ENCODE data around the gene GRAMD2A.
A peak's percentile ranks its signal among the peaks of the same experiment; 100 is the strongest.

Gene GRAMD2A

DNA sequence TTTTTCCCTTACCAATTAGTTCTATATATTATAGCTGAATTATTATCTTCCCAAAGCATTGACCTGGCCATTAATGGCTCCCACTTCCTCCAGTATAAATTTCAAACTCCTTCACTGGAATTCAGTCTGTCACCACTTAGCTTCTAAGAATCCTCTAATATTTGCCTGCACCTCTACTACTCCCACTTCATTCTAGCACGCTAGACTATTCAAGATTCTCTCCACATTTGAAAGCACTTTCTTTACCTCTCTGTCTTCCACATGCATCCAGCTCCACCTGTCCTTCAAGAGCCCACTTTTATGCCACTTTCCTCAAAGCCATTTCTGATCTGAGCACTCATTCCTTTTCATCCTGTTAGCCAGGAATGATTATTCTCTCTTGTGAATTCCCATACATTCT lies 64.4 kb downstream of the GRAMD2A start:
- DNase-seq (ENCODE audit: low spot score) = no peak

DNA sequence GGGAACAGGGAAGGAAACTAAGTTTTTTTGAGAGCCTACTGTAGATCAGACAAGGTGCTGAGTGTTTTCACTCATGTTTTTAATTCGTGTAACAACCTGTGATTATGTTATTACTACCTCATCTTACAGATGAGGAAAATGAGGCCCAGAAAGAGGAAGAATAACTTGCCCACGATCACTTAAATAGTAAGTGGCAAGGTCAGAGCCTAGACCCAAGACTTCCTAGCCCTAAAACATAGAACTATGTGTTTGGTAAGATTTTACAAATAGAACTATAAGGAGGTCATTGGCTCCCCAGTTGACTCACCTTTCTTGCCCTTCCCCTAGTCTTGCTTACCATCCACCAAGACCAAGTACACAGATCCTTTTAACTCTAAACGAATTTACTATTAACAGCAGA lies 65.7 kb downstream of the GRAMD2A start:
- no peak for DNase-seq (ENCODE audit: low spot score)

DNA sequence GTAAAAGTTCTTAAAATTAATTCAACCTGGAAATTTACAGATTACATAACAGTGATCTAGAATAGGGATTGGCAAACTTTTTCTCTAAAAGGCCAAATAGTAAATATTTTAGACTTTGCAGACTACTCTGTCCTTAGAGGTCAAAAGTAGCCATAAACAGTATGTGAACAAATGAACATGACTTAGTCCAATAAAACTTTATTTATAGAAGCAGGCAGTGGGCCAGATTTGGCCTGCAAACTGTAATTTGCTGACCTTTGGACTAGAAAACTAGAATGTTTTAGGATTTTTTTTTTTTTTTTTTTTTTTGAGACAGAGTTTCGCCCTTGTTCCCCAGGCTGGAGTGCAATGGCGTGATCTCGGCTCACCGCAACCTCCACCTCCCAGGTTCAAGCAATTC lies 67.3 kb downstream of the GRAMD2A start:
- DNase-seq (ENCODE audit: low spot score) = no peak

GRCh38 chr15:72128359-72128758 lies 69.2 kb downstream of the GRAMD2A start:
- no peak for DNase-seq (ENCODE audit: low spot score)

DNA sequence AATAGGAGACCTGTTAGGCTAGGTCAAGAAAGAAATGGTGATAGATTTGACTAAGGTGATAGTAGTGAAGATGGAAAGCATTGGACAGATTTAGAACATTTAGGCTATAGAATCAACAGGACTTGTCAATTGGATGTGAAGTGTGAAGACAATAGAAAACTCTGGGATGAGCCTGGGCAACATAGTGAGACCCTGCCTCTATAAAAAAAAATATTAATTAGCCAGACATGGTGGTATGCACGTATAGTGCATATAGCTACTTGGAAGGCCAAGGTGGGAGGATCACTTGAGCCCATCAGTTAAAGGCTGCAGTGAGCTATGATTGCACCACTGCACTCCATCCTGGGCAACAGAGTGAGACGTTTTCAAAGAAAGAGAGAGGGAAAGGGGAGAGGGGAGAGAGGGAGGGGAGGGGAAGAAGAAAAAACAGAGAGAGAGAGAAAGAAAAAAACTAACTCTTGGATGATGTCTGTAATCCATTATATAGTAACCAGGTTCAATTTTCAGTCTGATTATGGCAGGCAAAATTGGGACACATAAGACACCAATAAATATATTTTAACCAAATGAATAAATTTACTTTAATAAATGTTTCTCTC lies 69.8 kb downstream of the GRAMD2A start:
- no peak for DNase-seq (ENCODE audit: low spot score)

DNA sequence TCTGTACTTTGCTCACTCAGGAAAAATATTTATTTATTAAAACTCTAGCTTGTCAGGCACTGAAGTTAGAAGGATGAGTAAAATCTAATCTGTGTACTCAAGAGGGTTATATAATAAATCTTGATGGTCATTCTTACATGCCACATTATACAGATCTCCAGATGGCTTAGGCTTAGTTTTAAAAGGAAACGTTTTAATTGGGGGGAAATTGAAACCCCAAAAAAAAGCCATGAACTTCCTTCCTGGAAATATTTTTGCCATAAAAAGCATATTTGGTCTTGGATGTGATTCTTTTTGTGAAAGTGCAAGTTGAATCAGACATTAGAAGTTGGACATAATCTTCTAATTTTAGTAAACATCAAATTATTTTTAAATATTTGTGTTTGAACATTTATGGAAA lies 73.4 kb downstream of the GRAMD2A start:
- no peak for DNase-seq (ENCODE audit: low spot score)

- DNase-seq (ENCODE audit: low spot score) = peak; percentile 96
These were observed 79.3 kb downstream of the GRAMD2A start, which contains the start of the genes MYO9A and SENP8 for GRCh38 chr15:72118017-72118978. MYO9A (minus strand) TSS chr15:72118150; CDS start chr15:72046563, 71,587 bp downstream. SENP8 (plus strand) TSS chr15:72118403; CDS start chr15:72139624, 21,221 bp downstream.

DNA sequence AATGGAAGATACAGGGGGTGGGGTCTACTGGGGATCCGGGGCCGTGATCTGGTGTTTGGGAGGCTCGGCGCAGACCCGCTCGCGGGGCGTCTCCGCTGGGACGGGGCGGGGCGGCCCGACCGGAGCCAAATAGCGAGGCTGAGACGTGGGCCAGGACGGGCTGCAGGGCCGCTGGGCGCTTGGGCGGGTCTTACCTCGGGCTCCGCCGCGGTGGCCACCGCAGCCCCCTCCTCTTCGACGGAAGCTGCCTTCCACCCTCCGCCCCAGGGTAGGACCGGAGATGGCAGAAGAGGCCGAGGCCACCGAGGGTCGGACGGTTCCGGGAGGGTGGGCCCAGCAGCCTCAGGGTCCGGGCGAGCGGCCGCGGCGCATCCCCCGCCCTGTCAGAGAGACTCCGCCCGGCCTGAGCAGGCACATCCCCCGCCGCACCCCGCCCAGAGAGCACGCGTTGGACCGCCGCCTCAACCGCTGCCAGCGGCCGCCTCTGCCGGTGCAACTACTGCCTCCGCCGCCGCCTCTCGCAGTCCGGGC lies 80.0 kb downstream of the GRAMD2A start:
- DNase-seq (ENCODE audit: low spot score) = peak; percentile 25

DNA sequence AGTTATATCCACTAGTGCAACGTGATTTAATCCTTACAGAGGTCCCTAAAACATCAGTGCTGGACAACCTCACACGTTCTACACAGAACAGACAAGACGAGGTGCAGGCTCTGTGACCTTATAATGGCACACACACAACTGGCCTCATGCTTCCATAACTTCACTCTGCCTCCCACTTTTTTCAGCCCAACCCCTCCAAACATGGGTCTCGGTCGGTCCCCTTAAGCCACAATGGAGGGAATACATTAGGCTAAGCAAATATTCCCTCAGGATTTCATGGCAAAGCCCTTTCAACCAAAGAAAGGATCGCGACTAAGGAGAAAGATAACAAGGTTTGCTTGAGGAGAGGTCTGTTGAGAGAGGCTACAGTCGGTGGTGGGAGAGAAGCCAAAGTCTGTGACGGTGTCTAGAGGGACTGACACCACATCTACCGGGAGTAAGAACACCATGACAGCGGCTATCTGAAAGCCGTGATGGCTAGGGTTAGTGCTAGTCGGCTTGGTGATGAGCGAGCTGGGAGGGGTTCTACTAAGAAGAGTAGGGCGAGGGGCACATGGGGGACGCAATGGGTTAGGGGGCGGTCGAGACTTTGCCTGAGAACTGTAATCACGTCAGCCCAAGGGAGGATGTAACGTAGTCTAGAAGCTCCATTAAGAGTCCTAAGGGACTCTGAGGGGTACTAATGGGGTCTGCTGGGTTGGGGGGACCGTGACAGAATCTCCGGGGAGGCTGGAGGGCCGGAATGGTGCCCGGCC lies 80.7 kb downstream of the GRAMD2A start:
- DNase-seq (ENCODE audit: low spot score) = peak; percentile 44

GRCh38 chr15:72113347-72114031 lies 84.1 kb downstream of the GRAMD2A start:
- no peak for DNase-seq (ENCODE audit: low spot score)

- no peak for DNase-seq (ENCODE audit: low spot score)
These were observed 84.8 kb downstream of the GRAMD2A start for GRCh38 chr15:72112805-72113204.

- DNase-seq (ENCODE audit: low spot score) = no peak
These were observed 85.5 kb downstream of the GRAMD2A start for GRCh38 chr15:72112116-72112515.

DNA sequence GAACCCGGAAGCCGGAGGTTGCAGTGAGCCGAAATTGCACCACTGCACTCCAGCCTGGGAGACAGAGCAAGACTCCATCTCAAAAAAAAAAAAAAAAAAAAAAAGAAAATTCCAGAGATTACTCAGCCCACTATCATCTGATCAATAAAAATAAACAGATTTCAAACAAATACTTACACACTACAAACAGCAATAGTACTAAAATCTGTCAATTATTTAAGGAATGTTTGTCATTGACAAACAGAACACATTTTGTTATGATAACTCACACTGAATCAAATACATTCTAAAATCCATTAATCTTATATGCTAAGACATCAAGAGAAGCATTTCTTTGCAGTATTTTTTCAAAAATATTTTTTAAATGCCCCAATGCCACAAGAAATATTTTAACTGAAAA lies 87.2 kb downstream of the GRAMD2A start:
- DNase-seq (ENCODE audit: low spot score) = no peak
